Motor neuron (in vitro differentiated cells): Measurements from ENCODE around the gene CYP3A4. TPM values are rescaled to one million over a fixed set of nuclear protein-coding genes. Genes with fewer than 3 reads are reported as not detected.
A peak's percentile ranks its signal among the peaks of the same experiment; 100 is the strongest.
"Not testable (repeated sequence)": the region's sequence is repeated elsewhere in the genome, so short reads cannot be mapped to it uniquely, and the experiment has no call there.

Experiments
- ATAC-seq, 8 experiments: fragments of 200-7000 bp; cut with Tn5 transposase; replicated peaks in 6 of 8; 2 replicates each; pipeline ENCODE4 v1.8.0; 2021; ENCODE audit warnings: mild to moderate bottlenecking in 8 of 8, moderate library complexity in 8 of 8
- H3K27ac ChIP-seq, 2 donors: fragments of 250-450 bp; sonication (Bioruptor Pico); 2 replicates each; pipeline ENCODE4 v1.9.0; 2021; ENCODE audit warnings: antibody characterized with exemption in 2 of 2, mild to moderate bottlenecking in 2 of 2, moderate library complexity in 1 of 2
- H3K4me1 ChIP-seq, 2 donors: fragments of 250-450 bp; sonication (Bioruptor Pico); replicated peaks in 1 of 2; 2 replicates each; pipeline ENCODE4 v1.6.1; 2021; ENCODE audit warnings: antibody characterized with exemption in 2 of 2, mild to moderate bottlenecking in 2 of 2, moderate library complexity in 1 of 2
- H3K4me3 ChIP-seq, 5 donors: fragments of 250-450 bp; sonication (Bioruptor Pico); 2 replicates each; pipeline ENCODE4 v1.9.0; 2021; ENCODE audit warnings: antibody characterized with exemption in 5 of 5, mild to moderate bottlenecking in 5 of 5, moderate library complexity in 4 of 5
- WGBS, 10 experiments: fragments of 450-650 bp; shearing (Covaris generic); methylation state at CpG; one replicate each; pipeline ENCODE4 v1.0.0; 2022; 5-methylcytosine and 5-hydroxymethylcytosine counted together
- in situ Hi-C, 9 experiments: fragments of 400-800 bp; cut with MboI; loops; one replicate each; pipeline ENCODE4 v1.15.0; 2021; ENCODE audit warnings: low sequenced_read_pairs in 9 of 9, low pct_unique_long_range_greater_than_20kb in 2 of 9; ENCODE audit not compliant: unreplicated experiment in 9 of 9
- total RNA-seq, 8 experiments: library from RNA; unstranded; fragments of 300-600 nt; gene quantifications; 2 replicates each; pipeline versions ENCODE4 v1.2.3 to v1.2.4, GENCODE V29; 2022

CYP3A4 gene
- total RNA-seq, 8 experiments from 2014 or later = 0.11 to 0.33 (median 0.18) TPM; not detected in 3

GRCh38 chr7:99740573-99741440, 43.2 kb downstream of the CYP3A4 start:
- peak in 1 of 8 experiments; percentile 50 for ATAC-seq
- no peak overlapping the region for H3K27ac ChIP-seq
- no peak overlapping the region for H3K4me3 ChIP-seq
- WGBS, 10 experiments = 33 to 100% (median 67%) methylated on average over 1 to 5 of the region's 5 CpGs; no CpG with 5 or more reads in 1 of the 10 experiments
- in situ Hi-C loops = no loop called here
- H3K4me1 ChIP-seq = no peaks in the 10 kb centered on the region

- ATAC-seq = no peak
- in situ Hi-C loops = no loop called here
- H3K27ac ChIP-seq = no peak overlapping the region
- WGBS, 10 experiments = 20 to 80% (median 54%) methylated on average over 1 to 2 of the region's 2 CpGs; no CpG with 5 or more reads in 1 of the 10 experiments
- no peak overlapping the region for H3K4me3 ChIP-seq
- H3K4me1 ChIP-seq = no peaks in the 10 kb centered on the region
Observed at GRCh38 chr7:99739699-99740572, 44.0 kb downstream of the CYP3A4 start.

- WGBS, 10 experiments = 0 to 100% (median 78%) methylated on average over 1 of the region's 1 CpG; no CpG with 5 or more reads in 6 of the 10 experiments
- ATAC-seq = peak in 2 of 8 experiments; percentile 90 to 92
- Histone ChIP-seq H3K4me1 (no peaks in the 10 kb centered on the region), H3K4me3 (no peak overlapping the region), H3K27ac (no peak overlapping the region)
- in situ Hi-C loops = no loop called here
Observed at GRCh38 chr7:99737726-99738125, 46.3 kb downstream of the CYP3A4 start.

GRCh38 chr7:99736667-99737066, 47.3 kb downstream of the CYP3A4 start:
- H3K4me1 ChIP-seq, H3K4me3 ChIP-seq, in situ Hi-C loops, H3K27ac ChIP-seq, ATAC-seq: not testable (repeated sequence)
- 35 to 100% (median 88%) methylated on average over 1 to 4 of the region's 4 CpGs; no CpG with 5 or more reads in 5 of the 10 experiments for WGBS, 10 experiments

GRCh38 chr7:99734987-99735386, 49.0 kb downstream of the CYP3A4 start, which contains the start of gene CYP3A7:
TSS of gene CYP3A7 (minus strand) at chr7:99735196. CDS start at chr7:99735093, 103 bp downstream.
- Histone ChIP-seq H3K27ac (no peak within 1 kb of the TSS), H3K4me1 (no peaks in the 10 kb centered on the region), H3K4me3 (no peak within 1 kb of the TSS)
- in situ Hi-C loops = no loop called here
- WGBS, 10 experiments = 25 to 96% (median 76%) methylated on average over 1 to 5 of the region's 5 CpGs; no CpG with 5 or more reads in 4 of the 10 experiments
- no peak for ATAC-seq

DNA sequence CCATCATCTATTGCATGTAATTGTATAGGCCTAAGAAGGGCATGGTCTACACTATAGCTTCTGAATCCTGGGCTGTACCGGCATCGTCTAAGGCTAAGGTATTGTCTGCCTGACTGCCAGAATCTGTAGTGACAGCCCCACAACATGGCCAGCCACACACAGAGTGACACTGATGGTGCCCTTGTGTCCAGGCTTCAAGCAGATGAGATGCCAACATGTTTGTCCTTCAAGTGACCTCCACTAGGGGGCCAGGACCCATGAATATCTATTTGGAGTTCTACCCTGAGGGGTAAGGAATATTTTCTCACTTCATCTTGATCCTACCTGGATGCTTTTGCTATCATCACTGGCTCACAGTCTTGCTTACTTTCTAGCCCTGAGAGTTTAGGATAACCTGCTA, 50.5 kb downstream of the CYP3A4 start:
- WGBS, 10 experiments = 80 to 100% (median 95%) methylated on average over 1 to 2 of the region's 2 CpGs; no CpG with 5 or more reads in 6 of the 10 experiments
- ATAC-seq = no peak
- Histone ChIP-seq H3K4me3 (no peak overlapping the region), H3K4me1 (no peaks in the 10 kb centered on the region), H3K27ac (no peak overlapping the region)
- in situ Hi-C loops = no loop called here

DNA sequence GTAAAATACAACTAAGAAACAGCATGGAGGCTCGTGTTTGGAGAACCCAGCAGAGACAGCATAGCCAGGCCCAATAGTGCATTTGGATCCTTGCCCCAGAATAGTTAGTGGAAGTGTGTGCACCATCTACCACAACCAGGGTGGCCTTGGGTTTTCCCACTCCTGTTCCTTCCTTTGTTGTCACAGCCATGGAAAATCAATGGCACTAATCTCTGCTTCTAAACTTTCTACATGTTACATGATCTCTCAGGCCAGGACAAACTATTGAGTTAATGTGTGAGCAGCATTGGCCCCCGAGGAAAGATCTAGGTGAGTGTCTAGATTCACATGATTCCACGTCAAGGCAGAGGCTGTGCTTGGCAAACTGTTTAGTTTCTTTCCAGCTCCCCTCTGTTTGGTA, 51.0 kb downstream of the CYP3A4 start:
- no peak overlapping the region for H3K27ac ChIP-seq
- H3K4me3 ChIP-seq = no peak overlapping the region
- no peak for ATAC-seq
- in situ Hi-C loops = no loop called here
- H3K4me1 ChIP-seq = no peaks in the 10 kb centered on the region
- 17 to 100% (median 63%) methylated on average over 1 to 3 of the region's 3 CpGs; no CpG with 5 or more reads in 2 of the 10 experiments for WGBS, 10 experiments

GRCh38 chr7:99731638-99732374, 52.2 kb downstream of the CYP3A4 start:
- H3K4me1 ChIP-seq = no peaks in the 10 kb centered on the region
- in situ Hi-C loops = no loop called here
- H3K27ac ChIP-seq = no peak overlapping the region
- 67 to 100% (median 96%) methylated on average over 1 to 4 of the region's 4 CpGs; no CpG with 5 or more reads in 2 of the 10 experiments for WGBS, 10 experiments
- no peak for ATAC-seq
- no peak overlapping the region for H3K4me3 ChIP-seq

GRCh38 chr7:99730992-99731391, 53.0 kb downstream of the CYP3A4 start:
- in situ Hi-C loops = no loop called here
- Histone ChIP-seq H3K27ac (no peak overlapping the region), H3K4me1 (no peaks in the 10 kb centered on the region), H3K4me3 (no peak overlapping the region)
- WGBS, 10 experiments = 6 to 100% (median 88%) methylated on average over 1 to 3 of the region's 3 CpGs
- ATAC-seq = no peak

DNA sequence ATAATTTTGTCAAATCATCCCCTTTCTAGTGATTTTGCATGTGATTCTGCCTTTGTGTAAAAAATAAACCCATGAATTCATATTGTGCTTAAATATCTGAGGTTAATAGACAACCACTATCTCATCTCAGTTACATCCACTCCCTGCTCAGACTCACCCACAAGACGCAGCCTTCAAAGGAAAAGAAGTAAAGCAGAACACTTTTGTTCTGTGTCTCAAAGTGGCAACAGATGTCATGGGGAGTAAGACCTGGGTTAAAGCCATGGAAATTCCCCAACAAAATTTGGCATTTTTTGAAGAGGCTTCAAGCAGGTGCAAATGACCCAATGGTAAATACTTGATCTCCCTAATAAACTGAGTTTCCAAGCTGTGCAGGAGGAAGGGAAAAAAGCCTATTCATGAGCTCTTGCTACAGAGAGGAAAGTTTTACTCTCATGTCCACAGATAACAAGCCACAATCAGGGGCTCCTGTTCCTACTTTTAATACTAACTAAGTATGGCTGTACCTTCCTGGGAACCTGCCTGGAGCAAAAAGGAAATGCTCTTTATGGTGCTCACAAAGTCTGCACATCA, 53.7 kb downstream of the CYP3A4 start:
- ATAC-seq = no peak
- Histone ChIP-seq H3K4me1 (no peaks in the 10 kb centered on the region), H3K27ac (no peak overlapping the region), H3K4me3 (no peak overlapping the region)
- in situ Hi-C loops = no loop called here
- WGBS, 10 experiments = 17 to 83% (median 80%) methylated on average over 1 of the region's 1 CpG; no CpG with 5 or more reads in 5 of the 10 experiments

GRCh38 chr7:99729486-99730237, 54.3 kb downstream of the CYP3A4 start:
- ATAC-seq = peak in 3 of 8 experiments; percentile 57 to 90 (median 77)
- Histone ChIP-seq H3K4me1 (no peaks in the 10 kb centered on the region), H3K27ac (no peak overlapping the region), H3K4me3 (no peak overlapping the region)
- 0 to 92% (median 52%) methylated on average over 1 to 5 of the region's 5 CpGs for WGBS, 10 experiments
- in situ Hi-C loops = no loop called here

- 9 to 100% (median 100%) methylated on average over 2 of the region's 2 CpGs; no CpG with 5 or more reads in 3 of the 10 experiments for WGBS, 10 experiments
- in situ Hi-C loops = no loop called here
- H3K4me3 ChIP-seq = no peak overlapping the region
- H3K27ac ChIP-seq = no peak overlapping the region
- ATAC-seq = no peak
- no peaks in the 10 kb centered on the region for H3K4me1 ChIP-seq
Observed at GRCh38 chr7:99728615-99729014, 55.4 kb downstream of the CYP3A4 start.
